ENCODE results near the gene ACBD6. TPM values are rescaled to one million over a fixed set of nuclear protein-coding genes. Genes with fewer than 3 reads are reported as not detected.

Gene ACBD6
- total RNA-seq, 1 experiment from 2014 or later, result 48.5 TPM

DNA sequence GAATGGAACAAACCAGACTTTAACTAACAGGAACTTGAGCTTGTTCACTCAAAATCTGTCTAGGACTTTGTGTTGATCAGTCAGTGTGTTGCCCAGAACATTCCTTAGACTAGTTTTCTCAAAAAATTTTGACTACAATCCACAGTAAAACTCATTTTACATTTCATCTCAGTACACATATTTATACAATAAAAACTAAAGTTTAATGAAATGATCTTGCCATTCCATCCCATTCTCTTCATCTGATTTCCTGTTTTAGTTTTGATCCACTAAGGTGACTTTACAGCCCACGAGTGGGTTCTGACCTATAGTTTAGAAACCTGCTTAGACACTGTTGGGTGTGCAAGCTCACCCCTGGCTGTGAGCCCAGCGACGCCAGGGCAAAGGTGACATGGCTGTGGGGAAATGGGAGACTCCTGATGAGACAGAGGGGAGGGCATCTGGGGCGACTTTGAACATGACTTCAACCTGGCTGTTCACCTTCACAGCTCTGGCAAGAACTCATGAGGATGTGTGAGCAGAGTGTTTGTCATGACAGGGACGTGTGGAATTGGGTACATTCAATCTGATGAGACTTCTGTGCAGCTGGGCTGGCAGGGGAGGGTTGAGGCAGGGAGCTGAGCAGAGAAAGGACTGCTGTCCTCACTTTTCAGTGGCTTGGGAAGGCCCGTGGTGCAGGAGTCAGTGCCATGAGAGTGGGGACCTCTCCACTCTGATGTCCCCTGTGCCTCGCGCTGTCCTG lies 231.7 kb downstream of the ACBD6 start:
- CTCF ChIA-PET, result interaction anchor here (0.5 kb wide), 1 partner anchor 295 kb away, joined by 3 read pairs; no protein-coding TSS in a partner anchor
- Histone ChIP-seq H3K27ac (ENCODE audit: low read length) (no peak overlapping the region), H3K9me3 (ENCODE audit: control insufficient read depth, insufficient read depth, low read depth, low read length) (no peaks in the 10 kb centered on the region), H3K4me3 (ENCODE audit: low read depth in 2 of 2, low read length in 2 of 2) (no peak overlapping the region), H3K4me1 (ENCODE audit: control insufficient read depth, insufficient read depth, low read length) (no peaks in the 10 kb centered on the region), H3K36me3 (ENCODE audit: control insufficient read depth, insufficient read depth, low read length) (no peaks in the 10 kb centered on the region), H3K27me3 (ENCODE audit: control insufficient read depth, insufficient read depth, low read length) (no peaks in the 10 kb centered on the region)
- no TSS peak for BruUV-seq (replicated peaks)
- ATAC-seq (no peak), DNase-seq (ENCODE audit: low read depth, low spot score) (no peak)
- POLR2A ChIA-PET, result no interaction called here
- intact Hi-C loops (cut with micrococcal nuclease; ENCODE audit: unreplicated experiment), result no loop called here
- in situ Hi-C loops (cut with HindIII; ENCODE audit: low pct_unique_long_range_greater_than_20kb, low sequenced_read_pairs), result no loop called here
- TF ChIP-seq, protein P1, sequence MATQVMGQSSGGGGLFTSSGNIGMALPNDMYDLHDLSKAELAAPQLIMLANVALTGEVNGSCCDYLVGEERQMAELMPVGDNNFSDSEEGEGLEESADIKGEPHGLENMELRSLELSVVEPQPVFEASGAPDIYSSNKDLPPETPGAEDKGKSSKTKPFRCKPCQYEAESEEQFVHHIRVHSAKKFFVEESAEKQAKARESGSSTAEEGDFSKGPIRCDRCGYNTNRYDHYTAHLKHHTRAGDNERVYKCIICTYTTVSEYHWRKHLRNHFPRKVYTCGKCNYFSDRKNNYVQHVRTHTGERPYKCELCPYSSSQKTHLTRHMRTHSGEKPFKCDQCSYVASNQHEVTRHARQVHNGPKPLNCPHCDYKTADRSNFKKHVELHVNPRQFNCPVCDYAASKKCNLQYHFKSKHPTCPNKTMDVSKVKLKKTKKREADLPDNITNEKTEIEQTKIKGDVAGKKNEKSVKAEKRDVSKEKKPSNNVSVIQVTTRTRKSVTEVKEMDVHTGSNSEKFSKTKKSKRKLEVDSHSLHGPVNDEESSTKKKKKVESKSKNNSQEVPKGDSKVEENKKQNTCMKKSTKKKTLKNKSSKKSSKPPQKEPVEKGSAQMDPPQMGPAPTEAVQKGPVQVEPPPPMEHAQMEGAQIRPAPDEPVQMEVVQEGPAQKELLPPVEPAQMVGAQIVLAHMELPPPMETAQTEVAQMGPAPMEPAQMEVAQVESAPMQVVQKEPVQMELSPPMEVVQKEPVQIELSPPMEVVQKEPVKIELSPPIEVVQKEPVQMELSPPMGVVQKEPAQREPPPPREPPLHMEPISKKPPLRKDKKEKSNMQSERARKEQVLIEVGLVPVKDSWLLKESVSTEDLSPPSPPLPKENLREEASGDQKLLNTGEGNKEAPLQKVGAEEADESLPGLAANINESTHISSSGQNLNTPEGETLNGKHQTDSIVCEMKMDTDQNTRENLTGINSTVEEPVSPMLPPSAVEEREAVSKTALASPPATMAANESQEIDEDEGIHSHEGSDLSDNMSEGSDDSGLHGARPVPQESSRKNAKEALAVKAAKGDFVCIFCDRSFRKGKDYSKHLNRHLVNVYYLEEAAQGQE (IDR thresholded peaks at IDR 0.05; ENCODE audit: insufficient read depth in 1 of 2, low read depth in 2 of 2, low read length in 1 of 2), result no peak
- TF ChIP-seq, protein P2, sequence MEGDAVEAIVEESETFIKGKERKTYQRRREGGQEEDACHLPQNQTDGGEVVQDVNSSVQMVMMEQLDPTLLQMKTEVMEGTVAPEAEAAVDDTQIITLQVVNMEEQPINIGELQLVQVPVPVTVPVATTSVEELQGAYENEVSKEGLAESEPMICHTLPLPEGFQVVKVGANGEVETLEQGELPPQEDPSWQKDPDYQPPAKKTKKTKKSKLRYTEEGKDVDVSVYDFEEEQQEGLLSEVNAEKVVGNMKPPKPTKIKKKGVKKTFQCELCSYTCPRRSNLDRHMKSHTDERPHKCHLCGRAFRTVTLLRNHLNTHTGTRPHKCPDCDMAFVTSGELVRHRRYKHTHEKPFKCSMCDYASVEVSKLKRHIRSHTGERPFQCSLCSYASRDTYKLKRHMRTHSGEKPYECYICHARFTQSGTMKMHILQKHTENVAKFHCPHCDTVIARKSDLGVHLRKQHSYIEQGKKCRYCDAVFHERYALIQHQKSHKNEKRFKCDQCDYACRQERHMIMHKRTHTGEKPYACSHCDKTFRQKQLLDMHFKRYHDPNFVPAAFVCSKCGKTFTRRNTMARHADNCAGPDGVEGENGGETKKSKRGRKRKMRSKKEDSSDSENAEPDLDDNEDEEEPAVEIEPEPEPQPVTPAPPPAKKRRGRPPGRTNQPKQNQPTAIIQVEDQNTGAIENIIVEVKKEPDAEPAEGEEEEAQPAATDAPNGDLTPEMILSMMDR (IDR thresholded peaks at IDR 0.05), result peak; percentile 59

DNA sequence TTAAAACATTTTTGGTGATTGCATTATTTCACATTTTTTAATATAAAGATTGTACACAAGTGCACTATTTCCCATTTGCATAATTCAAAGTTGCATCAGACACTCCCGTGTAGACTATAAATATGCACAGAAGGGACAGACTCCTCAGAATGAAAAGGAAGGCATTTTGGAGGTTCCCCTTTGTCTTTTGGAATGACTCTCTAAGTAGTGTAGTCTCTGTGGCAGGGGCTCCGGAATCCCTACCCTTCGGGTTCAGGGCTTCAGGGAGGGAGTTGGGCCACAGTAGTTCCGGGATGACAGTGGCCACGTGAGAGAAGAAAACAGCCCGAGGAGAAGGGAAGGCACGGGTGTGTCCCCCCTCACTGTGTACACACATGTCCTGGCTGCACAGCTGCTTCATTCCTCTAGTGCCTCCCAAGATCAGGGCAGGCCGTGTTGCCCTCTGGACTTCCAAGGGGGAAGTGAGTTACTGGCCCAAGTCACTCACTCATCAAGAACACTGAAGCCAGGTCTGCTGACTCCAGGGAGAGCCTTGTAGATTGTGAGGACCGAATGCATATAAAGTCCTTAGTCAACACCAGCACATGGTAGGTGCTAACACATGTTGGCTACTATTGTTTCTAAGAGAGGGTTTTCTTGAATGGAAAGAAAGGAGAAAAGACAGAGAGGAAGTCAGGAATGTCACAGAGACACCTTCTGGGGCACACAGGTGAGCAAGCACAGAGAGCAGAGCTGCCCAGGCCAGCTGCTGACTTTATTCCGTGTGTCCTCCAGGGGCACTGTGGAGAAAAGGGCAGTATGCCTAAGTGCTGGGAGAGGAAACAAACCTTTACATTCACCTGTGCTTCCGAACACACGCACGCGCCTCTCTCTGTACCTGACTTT lies 232.5 kb downstream of the ACBD6 start:
- no TSS peak for BruUV-seq (replicated peaks)
- TF ChIP-seq, protein P2 (IDR thresholded peaks at IDR 0.05), result peak; percentile 83
- TF ChIP-seq TCF7L2 (IDR thresholded peaks at IDR 0.05; ENCODE audit: low read depth, low read length), result no peak
- H3K4me3 ChIP-seq (ENCODE audit: low read depth in 2 of 2, low read length in 2 of 2), result no peak overlapping the region
- H3K27me3 ChIP-seq (ENCODE audit: control insufficient read depth, insufficient read depth, low read length), result no peaks in the 10 kb centered on the region
- intact Hi-C loops (cut with micrococcal nuclease; ENCODE audit: unreplicated experiment) (no loop called here), in situ Hi-C loops (cut with HindIII; ENCODE audit: low pct_unique_long_range_greater_than_20kb, low sequenced_read_pairs) (no loop called here)
- H3K36me3 ChIP-seq (ENCODE audit: control insufficient read depth, insufficient read depth, low read length), result no peaks in the 10 kb centered on the region
- ATAC-seq, result peak; percentile 78
- no peaks in the 10 kb centered on the region for H3K4me1 ChIP-seq (ENCODE audit: control insufficient read depth, insufficient read depth, low read length)
- CTCF ChIA-PET, result interaction anchor here (0.5 to 0.6 kb wide), 2 partner anchors 10 to 294 kb away, joined by 3 to 4 read pairs; no protein-coding TSS in a partner anchor
- H3K27ac ChIP-seq (ENCODE audit: low read length), result no peak overlapping the region
- no peak for DNase-seq (ENCODE audit: low read depth, low spot score)
- H3K9me3 ChIP-seq (ENCODE audit: control insufficient read depth, insufficient read depth, low read depth, low read length), result no peaks in the 10 kb centered on the region
- POLR2A ChIA-PET, result no interaction called here

Measured in Panc1 (cell line).